GM13976 (cell line): ENCODE results near the gene NEURL2.

ENCODE experiments used
- DNase-seq: peaks from one replicate; pipeline ENCODE4 v3.0.0; 2012; ENCODE audit warnings: low spot score
- CTCF ChIP-seq: IDR thresholded peaks from 2 replicates; pipeline ENCODE4 v1.5.1; 2012; ENCODE audit warnings: borderline replicate concordance, mild to moderate bottlenecking; ENCODE audit not compliant: insufficient read depth; ENCODE audit errors: extremely low read depth, missing control alignments, control extremely low read depth
- in situ Hi-C: fragments of 300-500 bp; cut with MboI; formaldehyde crosslinking; loops from one replicate; pipeline ENCODE4 v1.12.0; 2022; ENCODE audit warnings: low sequenced_read_pairs, mixed read lengths, inconsistent platforms; ENCODE audit not compliant: unreplicated experiment

The NEURL2 gene

GRCh38 chr20:45890985-45891983, at the start of gene NEURL2, which contains the start of gene CTSA:
NEURL2 (minus strand) TSS chr20:45891208; CDS start chr20:45890991, 217 bp downstream.
CTSA (plus strand) TSS chr20:45891335; CDS start chr20:45891569, 234 bp downstream.
- peak; percentile 99 for DNase-seq
- in situ Hi-C loops: no loop called here
- no peak for TF ChIP-seq CTCF

- in situ Hi-C loops: no loop called here
- no peak for DNase-seq
- TF ChIP-seq CTCF: no peak
These were observed 49.5 kb upstream of the NEURL2 start for GRCh38 chr20:45940469-45940868.

- no peak for TF ChIP-seq CTCF
- in situ Hi-C loops: no loop called here
- DNase-seq: no peak
These were observed 49.0 kb upstream of the NEURL2 start for GRCh38 chr20:45940053-45940452.

- TF ChIP-seq CTCF: no peak
- in situ Hi-C loops: no loop called here
- DNase-seq: no peak
These were observed 47.9 kb upstream of the NEURL2 start for GRCh38 chr20:45938727-45939438.

- in situ Hi-C loops: no loop called here
- no peak for TF ChIP-seq CTCF
- no peak for DNase-seq
These were observed 46.8 kb upstream of the NEURL2 start for GRCh38 chr20:45937765-45938164.

GRCh38 chr20:45935416-45936046, 44.5 kb upstream of the NEURL2 start:
- no peak for TF ChIP-seq CTCF
- DNase-seq: no peak
- in situ Hi-C loops: no loop called here
